ENCODE measurements around the gene CIART.
"Not testable (repeated sequence)": the region's sequence is repeated elsewhere in the genome, so short reads cannot be mapped to it uniquely, and the experiment has no call there.

Gene CIART

DNA sequence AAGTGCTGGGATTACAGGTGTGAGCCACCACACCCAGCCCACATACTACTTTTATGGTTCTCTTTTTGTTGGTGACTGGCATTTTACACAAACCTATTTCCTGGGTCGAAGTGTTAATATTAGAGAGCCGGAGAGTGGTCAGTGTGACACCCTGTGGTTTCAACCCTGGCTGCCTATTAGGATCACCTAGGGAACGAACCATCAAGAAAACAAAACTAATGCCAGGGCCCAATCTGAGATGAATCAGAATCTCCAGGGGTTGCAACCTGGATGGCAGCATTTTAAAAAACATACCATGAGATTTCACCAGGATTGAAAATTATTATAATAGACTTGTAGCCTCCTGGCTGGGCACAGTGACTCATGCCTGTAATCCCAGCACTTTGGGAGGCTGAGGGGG is 17.4 kb downstream of the CIART start:
- Histone ChIP-seq H3K4me1 (ENCODE audit: low read length) (no peaks in the 10 kb centered on the region), H4K20me1 (ENCODE audit: insufficient read depth, low read length) (no peaks in the 10 kb centered on the region), H3K27me3 (ENCODE audit: low read depth, low read length) (no peaks in the 10 kb centered on the region), H3K27ac (ENCODE audit: low read length) (no peak overlapping the region), H3K9me3 (ENCODE audit: insufficient read depth, low read length) (no peaks in the 10 kb centered on the region), H2AFZ (ENCODE audit: low read depth, low read length) (no peak overlapping the region), H3K4me2 (ENCODE audit: low read length) (no peak overlapping the region), H3K4me3 (ENCODE audit: low read length) (no peak overlapping the region), H3K36me3 (replicated peaks; ENCODE audit: low read depth, low read length) (peaks cover 46% of the 10 kb centered on the region), H3K9ac (ENCODE audit: low read length) (no peak overlapping the region), H3K79me2 (ENCODE audit: low read length) (peaks cover 24% of the 10 kb centered on the region)
- TF ChIP-seq, protein P1, sequence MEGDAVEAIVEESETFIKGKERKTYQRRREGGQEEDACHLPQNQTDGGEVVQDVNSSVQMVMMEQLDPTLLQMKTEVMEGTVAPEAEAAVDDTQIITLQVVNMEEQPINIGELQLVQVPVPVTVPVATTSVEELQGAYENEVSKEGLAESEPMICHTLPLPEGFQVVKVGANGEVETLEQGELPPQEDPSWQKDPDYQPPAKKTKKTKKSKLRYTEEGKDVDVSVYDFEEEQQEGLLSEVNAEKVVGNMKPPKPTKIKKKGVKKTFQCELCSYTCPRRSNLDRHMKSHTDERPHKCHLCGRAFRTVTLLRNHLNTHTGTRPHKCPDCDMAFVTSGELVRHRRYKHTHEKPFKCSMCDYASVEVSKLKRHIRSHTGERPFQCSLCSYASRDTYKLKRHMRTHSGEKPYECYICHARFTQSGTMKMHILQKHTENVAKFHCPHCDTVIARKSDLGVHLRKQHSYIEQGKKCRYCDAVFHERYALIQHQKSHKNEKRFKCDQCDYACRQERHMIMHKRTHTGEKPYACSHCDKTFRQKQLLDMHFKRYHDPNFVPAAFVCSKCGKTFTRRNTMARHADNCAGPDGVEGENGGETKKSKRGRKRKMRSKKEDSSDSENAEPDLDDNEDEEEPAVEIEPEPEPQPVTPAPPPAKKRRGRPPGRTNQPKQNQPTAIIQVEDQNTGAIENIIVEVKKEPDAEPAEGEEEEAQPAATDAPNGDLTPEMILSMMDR (IDR thresholded peaks at IDR 0.05; ENCODE audit: low read depth, low read length) = no peak
- no peak for TF ChIP-seq EZH2phosphoT487 (IDR thresholded peaks at IDR 0.05; ENCODE audit: low read depth)

DNA sequence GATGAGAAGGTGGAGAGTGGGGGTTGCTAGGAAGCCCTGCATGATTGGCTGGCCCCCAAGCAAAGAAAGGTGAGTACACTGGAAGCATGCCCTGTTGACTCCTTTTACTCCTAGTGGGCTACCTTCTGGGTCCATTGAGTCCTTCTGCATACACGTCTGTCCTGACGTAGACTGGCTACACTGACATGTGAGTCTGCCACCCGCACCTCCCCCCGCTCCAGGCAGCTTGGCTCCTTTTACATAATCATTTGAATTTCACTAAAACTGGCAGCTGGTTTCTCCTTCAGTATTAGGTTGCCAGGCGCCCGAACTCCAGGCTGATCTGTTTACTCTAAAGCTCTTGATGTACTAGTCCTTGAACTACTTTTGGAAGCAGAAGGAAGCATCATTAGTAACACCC is 20.0 kb downstream of the CIART start:
- no peaks in the 10 kb centered on the region for H3K4me1 ChIP-seq (ENCODE audit: low read length)
- peaks cover 4% of the 10 kb centered on the region for H3K79me2 ChIP-seq (ENCODE audit: low read length)
- TF ChIP-seq, protein P1 (IDR thresholded peaks at IDR 0.05; ENCODE audit: low read depth, low read length) = no peak
- TF ChIP-seq EZH2phosphoT487 (IDR thresholded peaks at IDR 0.05; ENCODE audit: low read depth) = no peak
- H3K27me3 ChIP-seq (ENCODE audit: low read depth, low read length) = no peaks in the 10 kb centered on the region
- H3K9me3 ChIP-seq (ENCODE audit: insufficient read depth, low read length) = no peaks in the 10 kb centered on the region
- H3K4me3 ChIP-seq (ENCODE audit: low read length) = no peak overlapping the region
- no peak overlapping the region for H2AFZ ChIP-seq (ENCODE audit: low read depth, low read length)
- H3K4me2 ChIP-seq (ENCODE audit: low read length) = no peak overlapping the region
- no peak overlapping the region for H3K9ac ChIP-seq (ENCODE audit: low read length)
- H4K20me1 ChIP-seq (ENCODE audit: insufficient read depth, low read length) = no peaks in the 10 kb centered on the region
- H3K36me3 ChIP-seq (replicated peaks; ENCODE audit: low read depth, low read length) = peaks cover 44% of the 10 kb centered on the region
- no peak overlapping the region for H3K27ac ChIP-seq (ENCODE audit: low read length)

DNA sequence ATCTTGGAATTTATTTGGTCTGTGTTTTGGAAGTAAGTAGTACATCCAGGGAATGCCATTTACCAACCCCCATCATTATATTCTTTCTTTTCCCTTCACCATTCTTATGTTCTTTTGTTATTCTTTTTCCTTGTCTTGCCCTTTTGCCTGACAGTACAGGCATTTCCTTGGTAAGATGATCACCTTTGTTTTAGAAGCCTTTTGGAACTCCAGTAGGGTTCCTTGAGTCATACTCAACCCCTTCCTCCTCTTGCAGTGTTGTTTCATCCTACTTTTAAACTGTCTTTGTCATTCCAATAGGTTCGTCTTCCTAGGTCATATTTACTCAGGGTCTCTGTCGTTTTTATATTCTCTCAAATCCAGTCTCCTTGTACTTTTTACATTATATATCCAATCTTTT is 20.5 kb downstream of the CIART start:
- Histone ChIP-seq H3K4me1 (ENCODE audit: low read length) (no peaks in the 10 kb centered on the region), H3K9me3 (ENCODE audit: insufficient read depth, low read length) (no peaks in the 10 kb centered on the region), H2AFZ (ENCODE audit: low read depth, low read length) (no peak overlapping the region), H4K20me1 (ENCODE audit: insufficient read depth, low read length) (no peaks in the 10 kb centered on the region), H3K4me3 (ENCODE audit: low read length) (no peak overlapping the region), H3K27me3 (ENCODE audit: low read depth, low read length) (no peaks in the 10 kb centered on the region), H3K4me2 (ENCODE audit: low read length) (no peak overlapping the region), H3K36me3 (replicated peaks; ENCODE audit: low read depth, low read length) (peaks cover 50% of the 10 kb centered on the region), H3K27ac (ENCODE audit: low read length) (no peak overlapping the region), H3K79me2 (ENCODE audit: low read length) (peaks cover 4% of the 10 kb centered on the region), H3K9ac (ENCODE audit: low read length) (no peak overlapping the region)
- TF ChIP-seq, protein P1 (IDR thresholded peaks at IDR 0.05; ENCODE audit: low read depth, low read length) = no peak
- TF ChIP-seq EZH2phosphoT487 (IDR thresholded peaks at IDR 0.05; ENCODE audit: low read depth) = no peak

DNA sequence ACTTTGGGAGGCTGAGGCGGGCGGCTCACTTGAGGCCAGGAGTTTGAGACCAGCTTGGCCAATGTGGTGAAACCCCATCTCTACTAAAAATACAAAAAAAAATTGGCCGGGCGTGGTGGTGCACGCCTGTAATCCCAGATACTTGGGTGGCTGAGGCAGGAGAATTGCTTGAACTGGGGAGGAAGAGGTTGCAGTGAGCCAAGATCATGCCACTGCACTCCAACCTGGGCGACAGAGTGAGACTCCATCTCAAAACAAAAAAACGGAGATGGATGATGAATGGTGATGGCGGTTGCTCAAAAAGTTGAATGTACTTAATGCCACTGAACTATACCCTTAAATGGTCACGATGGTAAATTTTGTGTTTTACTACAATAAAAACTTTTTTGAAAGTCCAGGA is 26.2 kb downstream of the CIART start:
- H3K27ac ChIP-seq (ENCODE audit: low read length); H4K20me1 ChIP-seq (ENCODE audit: insufficient read depth, low read length); H3K9me3 ChIP-seq (ENCODE audit: insufficient read depth, low read length); H3K9ac ChIP-seq (ENCODE audit: low read length); H3K79me2 ChIP-seq (ENCODE audit: low read length); H2AFZ ChIP-seq (ENCODE audit: low read depth, low read length); H3K4me3 ChIP-seq (ENCODE audit: low read length); H3K27me3 ChIP-seq (ENCODE audit: low read depth, low read length); H3K4me1 ChIP-seq (ENCODE audit: low read length); H3K4me2 ChIP-seq (ENCODE audit: low read length): not testable (repeated sequence)
- H3K36me3 ChIP-seq (replicated peaks; ENCODE audit: low read depth, low read length) = peaks cover 32% of the 10 kb centered on the region

Measured in OCI-LY3 (cell line).